Panc1 (cell line): ENCODE results near the gene PIP5K1A. TPM values are rescaled to one million over a fixed set of nuclear protein-coding genes. Genes with fewer than 3 reads are reported as not detected.

Experiments
- ATAC-seq: fragments of 200-7000 bp; cut with Tn5 transposase; 2 replicates; pipeline ENCODE4 v1.9.1; 2020; ENCODE audit warnings: mild to moderate bottlenecking, moderate library complexity
- BruUV-seq: library from RNA; stranded (reverse); fragments of 400-500 nt; replicated peaks from 2 replicates; lab custom pipeline; 2021; lab: Mats Ljungman, UMichigan
- CTCF ChIA-PET: fragments of 300-600 bp; sonication (Branson Sonifier 250); formaldehyde crosslinking; loops from one replicate; lab custom pipeline; 2022; ENCODE audit warnings: antibody characterized with exemption; lab: Charles Lee
- POLR2A ChIA-PET: fragments of 300-600 bp; sonication (Branson Sonifier 250); formaldehyde crosslinking; loops from one replicate; lab custom pipeline; 2022; ENCODE audit warnings: antibody characterized with exemption; lab: Charles Lee
- DNase-seq: peaks from one replicate; pipeline ENCODE4 v3.0.0-alpha.2; 2010; ENCODE audit warnings: low read depth, low spot score
- H3K27ac ChIP-seq: 2 replicates; pipeline ENCODE4 v1.5.1; 2011; ENCODE audit warnings: mild to moderate bottlenecking, low read length, inconsistent platforms
- H3K27me3 ChIP-seq: fragments of 200-500 bp; sonication (Bioruptor generic); 2 replicates; pipeline ENCODE4 v1.6.0; 2014; ENCODE audit warnings: low read length, inconsistent platforms; ENCODE audit not compliant: control insufficient read depth, insufficient read depth
- H3K36me3 ChIP-seq: fragments of 200-500 bp; sonication (Bioruptor generic); 2 replicates; pipeline ENCODE4 v1.5.1; 2014; ENCODE audit warnings: inconsistent platforms, mild to moderate bottlenecking, low read length, moderate library complexity; ENCODE audit not compliant: control insufficient read depth, insufficient read depth
- H3K4me1 ChIP-seq: 2 replicates; pipeline ENCODE4 v1.5.1; 2011; ENCODE audit warnings: inconsistent platforms, mild to moderate bottlenecking, low read length, moderate library complexity; ENCODE audit not compliant: control insufficient read depth, insufficient read depth
- H3K4me3 ChIP-seq, 2 experiments: 2 replicates each; pipeline ENCODE4 v1.5.1; 2011 to 2012; ENCODE audit warnings: low read depth in 2 of 2, low read length in 2 of 2, mild to moderate bottlenecking in 2 of 2, inconsistent platforms in 1 of 2, moderate library complexity in 1 of 2
- H3K9me3 ChIP-seq: fragments of 200-500 bp; sonication (Bioruptor generic); 2 replicates; pipeline ENCODE4 v1.5.1; 2014; ENCODE audit warnings: low read depth, mild to moderate bottlenecking, inconsistent platforms, low read length, moderate library complexity; ENCODE audit not compliant: control insufficient read depth, insufficient read depth
- CTCF ChIP-seq: fragments of 450-650 bp; IDR thresholded peaks from 2 replicates; pipeline ENCODE4 v1.5.1; 2017; ENCODE audit warnings: mild to moderate bottlenecking
- POLR2AphosphoS5 ChIP-seq: IDR thresholded peaks from 2 replicates; pipeline ENCODE4 v1.6.1; 2012; ENCODE audit warnings: mild to moderate bottlenecking, low read depth, low read length, moderate library complexity
- REST ChIP-seq, 2 experiments: IDR thresholded peaks; 2 replicates each; pipeline ENCODE4 v1.6.1; 2011 to 2012; ENCODE audit warnings: low read depth in 2 of 2, control low read depth in 1 of 2, low read length in 1 of 2, mild to moderate bottlenecking in 1 of 2, moderate library complexity in 1 of 2; ENCODE audit not compliant: insufficient read depth in 1 of 2
- SIN3A ChIP-seq: IDR thresholded peaks from 2 replicates; pipeline ENCODE4 v1.6.1; 2012; ENCODE audit warnings: low read depth, mild to moderate bottlenecking, low read length, moderate library complexity, borderline replicate concordance; ENCODE audit not compliant: insufficient read depth
- TCF7L2 ChIP-seq: IDR thresholded peaks from 2 replicates; pipeline ENCODE4 v1.6.1; 2011; ENCODE audit warnings: mild to moderate bottlenecking, low read depth, low read length, inconsistent platforms
- in situ Hi-C: cut with HindIII; loops from 2 replicates; pipeline ENCODE4 v1.10.0; 2016; ENCODE audit warnings: low sequenced_read_pairs, low pct_unique_long_range_greater_than_20kb
- intact Hi-C: fragments of 100-400 bp; cut with micrococcal nuclease; formaldehyde crosslinking; loops from one replicate; pipeline ENCODE4 v1.10.0; 2022; ENCODE audit not compliant: unreplicated experiment
- total RNA-seq: library from RNA; stranded (reverse); gene quantifications from one replicate; pipeline ENCODE4 v1.2.1, GENCODE V29; 2021; ENCODE audit not compliant: unreplicated experiment

PIP5K1A gene
- total RNA-seq, 1 experiment from 2014 or later, result 78.9 TPM

GRCh38 chr1:151196292-151196800 lies 2.0 kb upstream of the PIP5K1A start:
- Histone ChIP-seq H3K4me1 (peaks cover 12% of the 10 kb centered on the region; the same call in 1 of the 2 replicates), H3K27ac (peak overlapping the region; percentile 97), H3K27me3 (no peaks in the 10 kb centered on the region), H3K4me3 (peak overlapping the region; percentile 94 to 100), H3K9me3 (no peaks in the 10 kb centered on the region), H3K36me3 (no peaks in the 10 kb centered on the region; the same call in 1 of the 2 replicates)
- ChIA-PET CTCF (interaction anchor here (0.8 to 1.4 kb wide), 2 partner anchors 8 to 56 kb away, joined by 10 to 14 read pairs; no protein-coding TSS in a partner anchor), POLR2A (interaction anchor here (0.8 kb wide), 1 partner anchor 58 kb away, joined by 3 read pairs; the partner anchor contains the start of gene PSMD4)
- TF ChIP-seq CTCF (no peak), SIN3A (no peak), POLR2AphosphoS5 (no peak), TCF7L2 (no peak), REST (IDR thresholded peaks at IDR 0.05; ENCODE audit: insufficient read depth in 1 of 2, low read depth in 2 of 2, low read length in 1 of 2) (no peak)
- intact Hi-C loops (loop anchor here (5.0 kb wide), 1 partner anchor 56 kb away; the partner anchor contains the start of gene PSMD4), in situ Hi-C loops (no loop called here)
- BruUV-seq, result no TSS peak
- DNase-seq (peak; percentile 90), ATAC-seq (peak; percentile 67)

- ChIA-PET CTCF (no interaction called here), POLR2A (no interaction called here)
- Histone ChIP-seq H3K27ac (peak overlapping the region; percentile 97), H3K4me3 (peak overlapping the region; percentile 94 to 100), H3K9me3 (no peaks in the 10 kb centered on the region), H3K36me3 (no peaks in the 10 kb centered on the region; the same call in 1 of the 2 replicates), H3K4me1 (peaks cover 12% of the 10 kb centered on the region; the same call in 1 of the 2 replicates), H3K27me3 (no peaks in the 10 kb centered on the region)
- DNase-seq (no peak), ATAC-seq (peak; percentile 6)
- no TSS peak for BruUV-seq
- in situ Hi-C loops (no loop called here), intact Hi-C loops (loop anchor here (5.0 kb wide), 1 partner anchor 54 kb away; the partner anchor contains the start of gene PSMD4)
- TF ChIP-seq POLR2AphosphoS5 (no peak), TCF7L2 (no peak), REST (IDR thresholded peaks at IDR 0.05; ENCODE audit: insufficient read depth in 1 of 2, low read depth in 2 of 2, low read length in 1 of 2) (no peak), CTCF (no peak), SIN3A (no peak)
These were observed 494 bp upstream of the PIP5K1A start for GRCh38 chr1:151197863-151198253.
